Type B pancreatic cell (in vitro differentiated cells): ENCODE measurements around the gene SLC9A9. TPM values are rescaled to one million over a fixed set of nuclear protein-coding genes. Genes with fewer than 3 reads are reported as not detected.
"Not testable (repeated sequence)": the region's sequence is repeated elsewhere in the genome, so short reads cannot be mapped to it uniquely, and the experiment has no call there.

ENCODE experiments used
- DNase-seq: peaks from one replicate; pipeline ENCODE4 v3.0.0; 2021; ENCODE audit warnings: mixed read lengths; ENCODE audit not compliant: unreplicated experiment; ENCODE audit errors: extremely low spot score
- H3K27ac Mint-ChIP-seq: 2 replicates; pipeline ENCODE4 v1.8.0; 2021; ENCODE audit warnings: mild to moderate bottlenecking, mixed read lengths
- H3K27me3 Mint-ChIP-seq: 2 replicates; pipeline ENCODE4 v1.8.0; 2021; ENCODE audit warnings: mixed read lengths
- H3K36me3 Mint-ChIP-seq: 2 replicates; pipeline ENCODE4 v1.8.0; 2021; ENCODE audit warnings: mixed read lengths
- H3K4me1 Mint-ChIP-seq: one replicate; pipeline ENCODE4 v1.8.0; 2021; ENCODE audit warnings: mixed read lengths; ENCODE audit not compliant: unreplicated experiment
- H3K4me3 Mint-ChIP-seq: 2 replicates; pipeline ENCODE4 v1.8.0; 2021; ENCODE audit warnings: mild to moderate bottlenecking, mixed read lengths
- H3K9me3 Mint-ChIP-seq: 2 replicates; pipeline ENCODE4 v1.8.0; 2021; ENCODE audit warnings: mixed read lengths
- total RNA-seq: library from RNA; stranded (reverse); gene quantifications from 2 replicates; pipeline ENCODE4 v1.2.1, GENCODE V29; 2021; ENCODE audit warnings: low replicate concordance
- TF ChIP-seq, protein P1 (sequence below): fragments of 200-600 bp; sonication (generic); conservative IDR thresholded peaks from 2 replicates; pipeline ENCODE4 v1.5.0; 2021; ENCODE audit warnings: antibody characterized with exemption, mild to moderate bottlenecking

Gene SLC9A9
- total RNA-seq, 1 donor from 2014 or later = 2.7 TPM

DNA sequence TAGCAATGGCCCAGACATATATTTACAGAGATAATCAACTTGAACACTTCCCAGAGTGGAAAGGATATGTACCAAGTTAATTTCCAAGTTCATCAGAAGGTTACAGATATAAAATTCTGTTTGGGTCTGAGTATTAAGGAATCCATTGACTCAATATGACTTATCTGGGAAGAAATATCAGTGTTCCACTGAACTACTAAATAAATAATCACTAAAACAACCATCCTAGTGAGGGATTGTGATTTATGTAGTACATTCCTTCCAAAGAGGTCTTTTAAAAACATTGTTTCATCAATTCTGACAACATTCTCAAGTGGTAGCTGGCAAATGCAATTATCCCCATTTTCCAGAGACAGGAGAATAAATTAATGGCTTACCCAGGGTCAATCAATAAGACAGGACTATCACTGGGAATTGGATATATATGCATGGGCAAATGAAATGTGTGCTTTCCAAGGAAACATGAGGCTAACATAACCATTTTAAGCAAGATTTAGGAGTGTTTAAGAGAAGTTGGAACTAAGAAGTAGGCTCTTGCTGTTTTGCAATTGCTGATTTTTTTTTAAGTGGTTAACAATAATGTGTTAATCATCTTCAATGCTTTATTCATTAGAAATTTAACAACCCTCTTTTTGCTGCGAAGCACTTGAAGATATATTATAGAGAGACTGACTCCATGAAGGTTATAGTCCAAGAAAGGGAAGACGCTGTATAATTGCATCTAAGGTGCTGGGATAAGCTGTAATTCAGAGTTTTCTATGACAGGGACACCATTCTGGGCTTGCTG, 37.9 kb downstream of the SLC9A9 start:
- Mint-ChIP-seq H3K4me1 (peaks cover 9% of the 10 kb centered on the region), H3K4me3 (no peak overlapping the region), H3K36me3 (no peaks in the 10 kb centered on the region), H3K27me3 (no peaks in the 10 kb centered on the region), H3K27ac (no peak overlapping the region), H3K9me3 (no peaks in the 10 kb centered on the region)
- TF ChIP-seq, protein P1, sequence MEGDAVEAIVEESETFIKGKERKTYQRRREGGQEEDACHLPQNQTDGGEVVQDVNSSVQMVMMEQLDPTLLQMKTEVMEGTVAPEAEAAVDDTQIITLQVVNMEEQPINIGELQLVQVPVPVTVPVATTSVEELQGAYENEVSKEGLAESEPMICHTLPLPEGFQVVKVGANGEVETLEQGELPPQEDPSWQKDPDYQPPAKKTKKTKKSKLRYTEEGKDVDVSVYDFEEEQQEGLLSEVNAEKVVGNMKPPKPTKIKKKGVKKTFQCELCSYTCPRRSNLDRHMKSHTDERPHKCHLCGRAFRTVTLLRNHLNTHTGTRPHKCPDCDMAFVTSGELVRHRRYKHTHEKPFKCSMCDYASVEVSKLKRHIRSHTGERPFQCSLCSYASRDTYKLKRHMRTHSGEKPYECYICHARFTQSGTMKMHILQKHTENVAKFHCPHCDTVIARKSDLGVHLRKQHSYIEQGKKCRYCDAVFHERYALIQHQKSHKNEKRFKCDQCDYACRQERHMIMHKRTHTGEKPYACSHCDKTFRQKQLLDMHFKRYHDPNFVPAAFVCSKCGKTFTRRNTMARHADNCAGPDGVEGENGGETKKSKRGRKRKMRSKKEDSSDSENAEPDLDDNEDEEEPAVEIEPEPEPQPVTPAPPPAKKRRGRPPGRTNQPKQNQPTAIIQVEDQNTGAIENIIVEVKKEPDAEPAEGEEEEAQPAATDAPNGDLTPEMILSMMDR = no peak
- DNase-seq = no peak

GRCh38 chr3:143809121-143809621, 39.1 kb downstream of the SLC9A9 start:
- H3K27me3 Mint-ChIP-seq = no peaks in the 10 kb centered on the region
- no peak for DNase-seq
- H3K27ac Mint-ChIP-seq = no peak overlapping the region
- TF ChIP-seq, protein P1 = no peak
- no peak overlapping the region for H3K4me3 Mint-ChIP-seq
- H3K36me3 Mint-ChIP-seq = no peaks in the 10 kb centered on the region
- peaks cover 9% of the 10 kb centered on the region for H3K4me1 Mint-ChIP-seq
- H3K9me3 Mint-ChIP-seq = no peaks in the 10 kb centered on the region

DNA sequence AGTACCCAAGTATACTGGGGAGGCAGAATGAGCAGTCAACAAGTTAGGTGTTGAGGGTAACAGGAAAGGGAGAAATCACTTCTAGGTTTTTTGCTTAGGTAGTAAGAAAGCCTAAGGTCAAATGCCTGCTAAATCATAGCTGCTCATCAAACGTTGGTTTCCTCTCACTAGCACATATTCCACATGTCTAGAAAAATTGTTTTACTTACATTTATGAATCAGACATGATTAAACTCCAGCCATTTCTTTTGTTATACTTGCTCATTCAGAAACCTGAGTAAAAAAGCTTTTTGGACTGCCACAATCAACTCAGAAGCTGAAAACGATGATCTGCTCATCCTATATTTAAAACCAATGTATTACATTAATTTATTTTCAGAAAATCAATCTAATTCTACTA, 40.2 kb downstream of the SLC9A9 start:
- H3K27me3 Mint-ChIP-seq = no peaks in the 10 kb centered on the region
- H3K27ac Mint-ChIP-seq = no peak overlapping the region
- no peak overlapping the region for H3K4me3 Mint-ChIP-seq

DNA sequence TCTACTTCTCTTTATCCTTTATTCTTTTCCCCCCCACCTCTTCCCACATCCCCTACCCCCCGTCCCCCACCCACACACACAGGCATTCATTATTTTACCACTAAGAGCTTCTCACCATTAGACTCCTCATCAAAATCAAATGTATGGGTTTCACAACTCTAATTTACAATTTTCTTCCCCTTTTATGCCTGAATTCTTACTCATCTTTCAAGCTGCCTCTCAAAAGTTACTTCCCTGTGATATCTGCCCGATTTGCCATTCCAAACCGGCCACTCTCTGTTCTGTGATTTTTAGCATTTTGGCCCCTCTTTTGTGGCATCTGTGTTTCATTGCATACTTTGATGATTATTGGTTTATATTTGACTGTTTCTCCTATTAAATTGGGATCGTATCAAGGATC, 42.2 kb downstream of the SLC9A9 start:
- no peak for DNase-seq
- TF ChIP-seq, protein P1 = no peak
- no peaks in the 10 kb centered on the region for H3K36me3 Mint-ChIP-seq
- H3K27me3 Mint-ChIP-seq = no peaks in the 10 kb centered on the region
- peaks cover 9% of the 10 kb centered on the region for H3K4me1 Mint-ChIP-seq
- no peak overlapping the region for H3K27ac Mint-ChIP-seq
- H3K9me3 Mint-ChIP-seq = no peaks in the 10 kb centered on the region
- H3K4me3 Mint-ChIP-seq = no peak overlapping the region

More for the DNA sequence above, 40.2 kb downstream of the SLC9A9 start:
- TF ChIP-seq, protein P1 = no peak
- peaks cover 9% of the 10 kb centered on the region for H3K4me1 Mint-ChIP-seq
- H3K9me3 Mint-ChIP-seq = no peaks in the 10 kb centered on the region
- no peak for DNase-seq
- no peaks in the 10 kb centered on the region for H3K36me3 Mint-ChIP-seq

- H3K27ac Mint-ChIP-seq, DNase-seq, H3K9me3 Mint-ChIP-seq, H3K36me3 Mint-ChIP-seq, H3K4me1 Mint-ChIP-seq, H3K4me3 Mint-ChIP-seq, H3K27me3 Mint-ChIP-seq: not testable (repeated sequence)
Measured at GRCh38 chr3:143805476-143805875, 42.8 kb downstream of the SLC9A9 start.

DNA sequence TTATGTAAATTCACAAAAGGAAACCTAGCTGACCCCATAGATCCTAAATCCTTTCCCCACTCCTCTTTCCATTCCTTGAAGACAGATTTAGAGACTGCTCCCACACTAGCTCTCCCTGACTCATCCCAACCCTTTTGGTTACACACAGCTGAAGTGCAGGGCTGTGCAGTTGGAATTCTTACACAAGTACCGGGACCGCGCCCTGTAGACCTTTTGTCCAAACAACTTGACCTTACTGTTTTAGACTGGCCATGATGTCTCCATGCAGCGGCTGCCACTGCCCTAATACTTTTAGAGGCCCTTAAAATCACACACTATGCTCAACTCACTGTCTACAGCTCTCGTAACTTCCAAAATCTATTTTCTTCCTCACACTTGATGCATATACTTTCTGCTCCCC, 47.2 kb downstream of the SLC9A9 start:
- H3K27ac Mint-ChIP-seq, DNase-seq, H3K4me3 Mint-ChIP-seq, H3K27me3 Mint-ChIP-seq, H3K9me3 Mint-ChIP-seq, H3K36me3 Mint-ChIP-seq, H3K4me1 Mint-ChIP-seq: not testable (repeated sequence)

GRCh38 chr3:143798151-143798550, 50.1 kb downstream of the SLC9A9 start:
- not testable (repeated sequence) for H3K4me1 Mint-ChIP-seq, H3K36me3 Mint-ChIP-seq, H3K27me3 Mint-ChIP-seq, H3K4me3 Mint-ChIP-seq, DNase-seq, H3K27ac Mint-ChIP-seq, H3K9me3 Mint-ChIP-seq
